Thyroid gland (tissue), 4 donors: Measurements from ENCODE around the gene FAM89B. TPM values are rescaled to one million over a fixed set of nuclear protein-coding genes. Genes with fewer than 3 reads are reported as not detected.

Experiments
- DNase-seq, 2 donors: peaks; one replicate each; pipeline ENCODE4 v3.0.0-alpha.2; 2019
- H3K27ac ChIP-seq, 3 donors: fragments of 200-600 bp; sonication (generic); 1 replicate in 2 of 3; 2 replicates in 1 of 3; pipeline ENCODE4 v1.5.1; 2016 to 2019; ENCODE audit warnings: mild to moderate bottlenecking in 1 of 3, moderate library complexity in 1 of 3
- H3K27me3 ChIP-seq: fragments of 200-600 bp; sonication (generic); one replicate; pipeline ENCODE4 v1.5.1; 2019
- H3K36me3 ChIP-seq, 2 donors: fragments of 200-600 bp; sonication (generic); one replicate each; pipeline ENCODE4 v1.5.1; 2016 to 2019
- H3K4me1 ChIP-seq, 2 donors: fragments of 200-600 bp; sonication (generic); one replicate each; pipeline ENCODE4 v1.5.1; 2017 to 2019
- H3K4me3 ChIP-seq, 3 donors: fragments of 200-600 bp; sonication (generic); replicated peaks in 1 of 3; 1 replicate in 2 of 3; 2 replicates in 1 of 3; pipeline ENCODE4 v1.5.1; 2016; ENCODE audit warnings: mild to moderate bottlenecking in 1 of 3
- H3K9me3 ChIP-seq: fragments of 200-600 bp; sonication (generic); one replicate; pipeline ENCODE4 v1.5.1; 2017
- POLR2A ChIP-seq, 2 donors: fragments of 450-650 bp; IDR thresholded peaks; one replicate each; pipeline ENCODE4 v1.6.1; 2017; ENCODE audit warnings: antibody characterized with exemption in 2 of 2, mild to moderate bottlenecking in 2 of 2, moderate library complexity in 1 of 2
- WGBS, 2 donors: methylation state at CpG; one replicate each; pipeline ENCODE4 v1.1.5; 2017; 5-methylcytosine and 5-hydroxymethylcytosine counted together
- intact Hi-C: fragments of 100-400 bp; cut with DNase I; formaldehyde crosslinking; loops from one replicate; pipeline ENCODE4 v1.15.1; 2023
- total RNA-seq, 4 donors: library from RNA; depleted of rRNA; stranded (reverse); fragments of >200 nt; gene quantifications; one replicate each; pipeline ENCODE4 v1.2.3, GENCODE V29; 2016
- TF ChIP-seq, protein P1 (sequence below), 6 experiments: fragments of 200-600 bp in 3 of 6; fragments of 450-650 bp in 3 of 6; sonication (generic) in 3 of 6; IDR thresholded peaks; one replicate each; pipeline ENCODE4 v1.5.1; 2016 to 2019; ENCODE audit warnings: antibody characterized with exemption in 6 of 6, mild to moderate bottlenecking in 2 of 6, inconsistent platforms in 1 of 6, moderate library complexity in 1 of 6

FAM89B gene
- total RNA-seq, 4 donors from 2014 or later, result 26.9 to 55.5 (median 43.2) TPM

DNA sequence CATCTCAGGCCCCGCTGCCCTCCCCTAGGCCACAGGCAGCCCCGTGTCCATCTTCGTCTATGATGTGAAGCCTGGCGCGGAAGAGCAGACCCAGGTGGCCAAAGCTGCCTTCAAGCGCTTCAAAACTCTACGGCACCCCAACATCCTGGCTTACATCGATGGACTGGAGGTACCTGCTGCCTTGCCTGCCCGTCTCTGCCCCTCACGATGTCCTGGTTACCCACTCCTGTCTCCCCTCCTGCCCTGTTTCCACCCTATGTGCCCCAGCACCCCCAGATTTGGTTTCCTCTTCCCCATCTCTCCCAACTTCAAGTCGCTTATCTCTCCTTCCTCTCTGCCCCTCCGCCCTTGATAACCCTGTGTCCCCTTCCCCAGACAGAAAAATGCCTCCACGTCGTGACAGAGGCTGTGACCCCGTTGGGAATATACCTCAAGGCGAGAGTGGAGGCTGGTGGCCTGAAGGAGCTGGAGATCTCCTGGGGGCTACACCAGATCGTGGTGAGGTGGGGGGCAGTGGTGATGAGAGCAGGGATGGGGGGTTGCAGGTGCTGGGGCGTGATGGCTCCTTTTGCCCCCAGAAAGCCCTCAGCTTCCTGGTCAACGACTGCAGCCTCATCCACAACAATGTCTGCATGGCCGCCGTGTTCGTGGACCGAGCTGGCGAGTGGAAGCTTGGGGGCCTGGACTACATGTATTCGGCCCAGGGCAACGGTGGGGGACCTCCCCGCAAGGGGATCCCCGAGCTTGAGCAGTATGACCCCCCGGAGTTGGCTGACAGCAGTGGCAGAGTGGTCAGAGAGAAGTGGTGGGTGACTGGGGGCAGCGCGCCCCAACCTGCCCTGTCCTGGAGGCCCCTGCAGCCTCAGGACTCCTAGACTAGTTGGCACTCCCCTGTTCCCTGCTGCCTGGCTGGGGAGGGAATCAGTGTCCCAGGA, 46.5 kb upstream of the FAM89B start:
- no peak for TF ChIP-seq POLR2A (IDR thresholded peaks at IDR 0.05)
- TF ChIP-seq, protein P1, sequence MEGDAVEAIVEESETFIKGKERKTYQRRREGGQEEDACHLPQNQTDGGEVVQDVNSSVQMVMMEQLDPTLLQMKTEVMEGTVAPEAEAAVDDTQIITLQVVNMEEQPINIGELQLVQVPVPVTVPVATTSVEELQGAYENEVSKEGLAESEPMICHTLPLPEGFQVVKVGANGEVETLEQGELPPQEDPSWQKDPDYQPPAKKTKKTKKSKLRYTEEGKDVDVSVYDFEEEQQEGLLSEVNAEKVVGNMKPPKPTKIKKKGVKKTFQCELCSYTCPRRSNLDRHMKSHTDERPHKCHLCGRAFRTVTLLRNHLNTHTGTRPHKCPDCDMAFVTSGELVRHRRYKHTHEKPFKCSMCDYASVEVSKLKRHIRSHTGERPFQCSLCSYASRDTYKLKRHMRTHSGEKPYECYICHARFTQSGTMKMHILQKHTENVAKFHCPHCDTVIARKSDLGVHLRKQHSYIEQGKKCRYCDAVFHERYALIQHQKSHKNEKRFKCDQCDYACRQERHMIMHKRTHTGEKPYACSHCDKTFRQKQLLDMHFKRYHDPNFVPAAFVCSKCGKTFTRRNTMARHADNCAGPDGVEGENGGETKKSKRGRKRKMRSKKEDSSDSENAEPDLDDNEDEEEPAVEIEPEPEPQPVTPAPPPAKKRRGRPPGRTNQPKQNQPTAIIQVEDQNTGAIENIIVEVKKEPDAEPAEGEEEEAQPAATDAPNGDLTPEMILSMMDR (IDR thresholded peaks at IDR 0.05), result no peak
- peak overlapping the region; percentile 81 to 89 (median 86) for H3K27ac ChIP-seq
- no peak for DNase-seq
- peaks cover 19 to 20% of the 10 kb centered on the region in 2 donors for H3K36me3 ChIP-seq
- intact Hi-C loops, result loop anchor here (10.0 kb wide), 1 partner anchor 241 kb away; no protein-coding TSS in a partner anchor
- 50 to 54% methylated on average over 29 to 31 of the region's 31 CpGs for WGBS, 2 donors
- H3K9me3 ChIP-seq, result no peaks in the 10 kb centered on the region
- peak overlapping the region; percentile 96 to 99 (median 99) for H3K4me3 ChIP-seq
- H3K27me3 ChIP-seq, result no peaks in the 10 kb centered on the region
- peaks cover 32 to 39% of the 10 kb centered on the region in 2 donors for H3K4me1 ChIP-seq

DNA sequence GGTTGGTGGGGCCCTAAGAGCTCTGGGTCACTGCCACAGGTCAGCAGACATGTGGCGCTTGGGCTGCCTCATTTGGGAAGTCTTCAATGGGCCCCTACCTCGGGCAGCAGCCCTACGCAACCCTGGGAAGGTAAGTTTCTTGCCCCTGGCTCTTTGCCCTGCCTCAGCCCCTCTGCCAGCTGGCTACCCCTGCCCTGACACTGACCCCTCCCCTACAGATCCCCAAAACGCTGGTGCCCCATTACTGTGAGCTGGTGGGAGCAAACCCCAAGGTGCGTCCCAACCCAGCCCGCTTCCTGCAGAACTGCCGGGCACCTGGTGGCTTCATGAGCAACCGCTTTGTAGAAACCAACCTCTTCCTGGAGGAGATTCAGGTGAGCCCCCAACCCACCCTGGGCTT, 45.6 kb upstream of the FAM89B start:
- Histone ChIP-seq H3K9me3 (no peaks in the 10 kb centered on the region), H3K4me1 (peaks cover 27 to 34% of the 10 kb centered on the region in 2 donors), H3K36me3 (peaks cover 29% of the 10 kb centered on the region in 2 donors), H3K4me3 (no peak overlapping the region), H3K27ac (no peak overlapping the region), H3K27me3 (no peaks in the 10 kb centered on the region)
- WGBS, 2 donors, result 94 to 97% methylated on average over 7 to 8 of the region's 8 CpGs
- no peak for DNase-seq
- intact Hi-C loops, result loop anchor here (10.0 kb wide), 1 partner anchor 242 kb away; no protein-coding TSS in a partner anchor
- TF ChIP-seq POLR2A (IDR thresholded peaks at IDR 0.05), result no peak
- TF ChIP-seq, protein P1 (IDR thresholded peaks at IDR 0.05), result no peak

DNA sequence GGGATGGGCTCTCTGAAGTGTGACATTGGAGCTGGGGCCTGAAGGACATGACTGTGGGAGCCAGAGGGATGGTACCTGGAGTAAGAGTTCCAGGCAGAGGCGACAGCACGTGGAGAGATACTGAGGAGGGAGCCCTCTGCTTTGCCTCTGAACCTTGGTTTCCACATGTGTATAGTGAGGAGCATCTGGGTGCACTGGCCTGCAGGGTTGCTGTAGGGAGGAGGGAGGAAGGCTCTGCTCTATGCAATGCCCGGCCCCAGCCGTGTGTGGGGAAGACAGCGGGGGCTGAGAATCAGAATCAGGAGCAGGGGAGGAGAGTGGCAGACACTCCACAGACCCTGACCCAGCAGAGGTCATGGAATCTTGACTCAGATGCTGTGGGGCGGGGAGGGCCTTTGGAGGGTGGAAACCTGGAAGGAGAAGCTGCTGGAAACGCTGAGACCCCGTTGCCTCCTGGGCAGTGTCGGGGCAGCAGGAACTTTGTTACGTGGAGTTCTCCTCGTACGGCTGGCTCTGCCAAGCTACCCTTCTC, 43.5 kb upstream of the FAM89B start:
- no peaks in the 10 kb centered on the region for H3K9me3 ChIP-seq
- H3K36me3 ChIP-seq, result peaks cover 45 to 48% of the 10 kb centered on the region in 2 donors
- no peaks in the 10 kb centered on the region for H3K27me3 ChIP-seq
- 90 to 92% methylated on average over 12 of the region's 12 CpGs for WGBS, 2 donors
- DNase-seq, result no peak
- no peak overlapping the region for H3K4me3 ChIP-seq
- TF ChIP-seq, protein P1 (IDR thresholded peaks at IDR 0.05), result no peak
- no peak for TF ChIP-seq POLR2A (IDR thresholded peaks at IDR 0.05)
- H3K27ac ChIP-seq, result no peak overlapping the region
- intact Hi-C loops, result loop anchor here (10.0 kb wide), 1 partner anchor 244 kb away; no protein-coding TSS in a partner anchor
- H3K4me1 ChIP-seq, result peaks cover 18 to 20% of the 10 kb centered on the region in 2 donors

DNA sequence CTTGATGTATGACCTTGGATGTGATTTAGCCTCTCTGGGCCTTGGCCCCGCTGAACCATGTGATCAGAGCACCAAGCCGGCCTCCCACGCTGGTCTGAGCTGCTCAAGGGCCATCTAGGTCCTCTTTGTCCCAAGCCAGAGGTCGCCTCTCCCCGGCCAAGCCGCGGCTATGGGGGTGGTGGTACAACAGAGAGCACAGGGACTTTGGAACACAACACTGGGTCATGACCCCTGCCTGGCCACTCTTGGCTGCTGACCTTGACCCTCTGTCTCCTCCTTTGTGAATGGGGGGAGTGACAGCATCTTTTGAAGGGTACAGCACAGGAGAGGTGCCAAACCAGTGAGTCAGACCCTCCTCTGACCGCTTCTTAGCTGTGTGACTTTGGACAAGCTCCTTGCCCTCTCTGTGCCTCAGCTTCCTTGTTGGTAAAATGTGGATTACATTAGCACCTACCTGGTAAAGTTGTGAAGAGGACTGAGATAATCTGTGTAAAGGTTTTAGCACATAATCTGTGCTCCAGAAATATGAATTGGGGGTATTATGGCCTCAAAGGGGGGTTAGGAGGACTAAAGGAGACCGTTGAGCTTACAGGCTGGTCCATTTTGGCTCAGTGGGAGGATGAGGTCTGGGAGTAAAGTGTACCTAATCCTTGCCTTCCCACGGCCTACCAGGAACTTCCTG, 42.7 kb upstream of the FAM89B start:
- H3K4me1 ChIP-seq, result peaks cover 11 to 14% of the 10 kb centered on the region in 2 donors
- DNase-seq, result no peak
- H3K27me3 ChIP-seq, result no peaks in the 10 kb centered on the region
- no peak overlapping the region for H3K4me3 ChIP-seq
- no peak for TF ChIP-seq POLR2A (IDR thresholded peaks at IDR 0.05)
- TF ChIP-seq, protein P1 (IDR thresholded peaks at IDR 0.05), result no peak
- 77 to 83% methylated on average over 7 to 10 of the region's 10 CpGs for WGBS, 2 donors
- intact Hi-C loops, result loop anchor here (10.0 kb wide), 1 partner anchor 245 kb away; no protein-coding TSS in a partner anchor
- no peaks in the 10 kb centered on the region for H3K9me3 ChIP-seq
- H3K36me3 ChIP-seq, result peaks cover 45 to 49% of the 10 kb centered on the region in 2 donors
- no peak overlapping the region for H3K27ac ChIP-seq
